Activated B cell treated with CpG ODN at 0.5 μM for 24 hours (primary cell): ENCODE data around the gene NEMP2. TPM values are rescaled to one million over a fixed set of nuclear protein-coding genes. Genes with fewer than 3 reads are reported as not detected.

Source experiments
- ATAC-seq: fragments of 200-7000 bp; cut with Tn5 transposase; one replicate; pipeline ENCODE4 v1.10.0; 2021; ENCODE audit warnings: low read depth, mild to moderate bottlenecking, moderate library complexity
- CTCF ChIA-PET: fragments of 350-600 bp; sonication (Branson Sonifier 250); formaldehyde crosslinking; loops from one replicate; lab custom pipeline; 2021; ENCODE audit warnings: antibody characterized with exemption; lab: Charles Lee
- POLR2A ChIA-PET: fragments of 350-600 bp; sonication (Branson Sonifier 250); formaldehyde crosslinking; loops from one replicate; lab custom pipeline; 2021; ENCODE audit warnings: antibody characterized with exemption; lab: Charles Lee
- DNase-seq: peaks from one replicate; pipeline ENCODE4 v3.0.0; 2022
- H3K27ac Mint-ChIP-seq: one replicate; pipeline ENCODE4 v1.8.0; 2020; ENCODE audit warnings: mixed read lengths
- H3K27me3 Mint-ChIP-seq: one replicate; pipeline ENCODE4 v1.8.0; 2021; ENCODE audit warnings: mixed read lengths
- H3K36me3 Mint-ChIP-seq: one replicate; pipeline ENCODE4 v1.8.0; 2021; ENCODE audit warnings: low read depth, mixed read lengths
- H3K4me1 Mint-ChIP-seq: one replicate; pipeline ENCODE4 v1.8.0; 2021; ENCODE audit warnings: mixed read lengths
- H3K4me3 Mint-ChIP-seq: one replicate; pipeline ENCODE4 v1.8.0; 2020; ENCODE audit warnings: mild to moderate bottlenecking, mixed read lengths
- H3K9me3 Mint-ChIP-seq: one replicate; pipeline ENCODE4 v1.8.0; 2020; ENCODE audit warnings: mixed read lengths
- CTCF ChIP-seq: fragments of 200-600 bp; IDR thresholded peaks from one replicate; pipeline ENCODE4 v1.8.0; 2022; ENCODE audit warnings: antibody characterized with exemption, mild to moderate bottlenecking
- intact Hi-C: fragments of 100-400 bp; cut with micrococcal nuclease; formaldehyde crosslinking; loops from one replicate; pipeline ENCODE4 v1.15.1; 2024
- total RNA-seq: library from RNA; stranded (reverse); gene quantifications from 2 replicates; pipeline ENCODE4 v1.2.3, GENCODE V29; 2022

NEMP2 gene
- total RNA-seq, 1 donor from 2014 or later, result 14.2 TPM

- peaks cover 49% of the 10 kb centered on the region for H3K4me1 Mint-ChIP-seq
- ChIA-PET POLR2A (no interaction called here), CTCF (no interaction called here)
- no peak overlapping the region for H3K4me3 Mint-ChIP-seq
- ATAC-seq (no peak), DNase-seq (no peak)
- peaks cover 14% of the 10 kb centered on the region for H3K36me3 Mint-ChIP-seq
- TF ChIP-seq CTCF, result no peak
- no peaks in the 10 kb centered on the region for H3K27me3 Mint-ChIP-seq
- no peaks in the 10 kb centered on the region for H3K9me3 Mint-ChIP-seq
- no peak overlapping the region for H3K27ac Mint-ChIP-seq
- intact Hi-C loops, result no loop called here
Observed at GRCh38 chr2:190462611-190463010, 71.9 kb downstream of the NEMP2 start.

- no peak for ATAC-seq
- H3K4me1 Mint-ChIP-seq, result peaks cover 45% of the 10 kb centered on the region
- intact Hi-C loops, result no loop called here
- TF ChIP-seq CTCF, result no peak
- no peaks in the 10 kb centered on the region for H3K27me3 Mint-ChIP-seq
- no peak overlapping the region for H3K4me3 Mint-ChIP-seq
- CTCF ChIA-PET, result no interaction called here
- POLR2A ChIA-PET, result no interaction called here
- no peak overlapping the region for H3K27ac Mint-ChIP-seq
- DNase-seq, result no peak
- H3K9me3 Mint-ChIP-seq, result no peaks in the 10 kb centered on the region
- peaks cover 18% of the 10 kb centered on the region for H3K36me3 Mint-ChIP-seq
Observed at GRCh38 chr2:190462181-190462580, 72.3 kb downstream of the NEMP2 start.

GRCh38 chr2:190460487-190460886 is 74.0 kb downstream of the NEMP2 start:
- ChIA-PET POLR2A (no interaction called here), CTCF (interaction anchor here (0.6 kb wide), 1 partner anchor 7 kb away, joined by 3 read pairs; no protein-coding TSS in a partner anchor)
- Mint-ChIP-seq H3K4me1 (peaks cover 30% of the 10 kb centered on the region), H3K27me3 (no peaks in the 10 kb centered on the region), H3K9me3 (no peaks in the 10 kb centered on the region), H3K27ac (no peak overlapping the region), H3K36me3 (peaks cover 29% of the 10 kb centered on the region), H3K4me3 (no peak overlapping the region)
- ATAC-seq, result no peak
- no peak for DNase-seq
- intact Hi-C loops, result no loop called here
- TF ChIP-seq CTCF, result no peak

- no peak for DNase-seq
- ATAC-seq, result no peak
- no peaks in the 10 kb centered on the region for H3K9me3 Mint-ChIP-seq
- ChIA-PET CTCF (interaction anchor here (0.6 kb wide), 1 partner anchor 8 kb away, joined by 3 read pairs; no protein-coding TSS in a partner anchor), POLR2A (no interaction called here)
- H3K4me1 Mint-ChIP-seq, result peaks cover 28% of the 10 kb centered on the region
- H3K4me3 Mint-ChIP-seq, result no peak overlapping the region
- intact Hi-C loops, result no loop called here
- H3K27me3 Mint-ChIP-seq, result no peaks in the 10 kb centered on the region
- TF ChIP-seq CTCF, result no peak
- H3K36me3 Mint-ChIP-seq, result peaks cover 32% of the 10 kb centered on the region
- no peak overlapping the region for H3K27ac Mint-ChIP-seq
Observed at GRCh38 chr2:190459881-190460280, 74.6 kb downstream of the NEMP2 start.

GRCh38 chr2:190458352-190459107 is 76.0 kb downstream of the NEMP2 start:
- intact Hi-C loops, result no loop called here
- no peak for TF ChIP-seq CTCF
- Mint-ChIP-seq H3K9me3 (no peaks in the 10 kb centered on the region), H3K4me3 (no peak overlapping the region), H3K36me3 (peaks cover 39% of the 10 kb centered on the region), H3K4me1 (peaks cover 21% of the 10 kb centered on the region), H3K27ac (no peak overlapping the region), H3K27me3 (no peaks in the 10 kb centered on the region)
- DNase-seq, result no peak
- no peak for ATAC-seq
- CTCF ChIA-PET, result no interaction called here
- POLR2A ChIA-PET, result no interaction called here
